Measurements from ENCODE around the gene PGK1.

The PGK1 gene

GRCh38 chrX:78125148-78125547, 21.1 kb downstream of the PGK1 start:
- no peak for TF ChIP-seq FOXP2 (optimal IDR thresholded peaks at IDR 0.05; ENCODE audit: borderline replicate concordance, extremely low read depth, extremely low read length, insufficient read depth)
- TF ChIP-seq POLR2AphosphoS5 (IDR thresholded peaks at IDR 0.05; ENCODE audit: low read depth, low read length): no peak
- no peak for TF ChIP-seq REST (IDR thresholded peaks at IDR 0.05; ENCODE audit: insufficient read depth in 1 of 2, low read depth in 2 of 2, low read length in 2 of 2)
- TF ChIP-seq SIN3A (IDR thresholded peaks at IDR 0.05; ENCODE audit: borderline replicate concordance, insufficient read depth, low read length): no peak
- TF ChIP-seq TAF1 (IDR thresholded peaks at IDR 0.05; ENCODE audit: borderline replicate concordance, insufficient read depth, low read length): no peak

- TF ChIP-seq POLR2AphosphoS5 (IDR thresholded peaks at IDR 0.05; ENCODE audit: low read depth, low read length) (no peak), SIN3A (IDR thresholded peaks at IDR 0.05; ENCODE audit: borderline replicate concordance, insufficient read depth, low read length) (no peak), TAF1 (IDR thresholded peaks at IDR 0.05; ENCODE audit: borderline replicate concordance, insufficient read depth, low read length) (no peak), FOXP2 (optimal IDR thresholded peaks at IDR 0.05; ENCODE audit: borderline replicate concordance, extremely low read depth, extremely low read length, insufficient read depth) (no peak), REST (IDR thresholded peaks at IDR 0.05; ENCODE audit: insufficient read depth in 1 of 2, low read depth in 2 of 2, low read length in 2 of 2) (no peak)
Measured at GRCh38 chrX:78129714-78130113, 25.7 kb downstream of the PGK1 start.

GRCh38 chrX:78130396-78130795, 26.3 kb downstream of the PGK1 start:
- no peak for TF ChIP-seq REST (IDR thresholded peaks at IDR 0.05; ENCODE audit: insufficient read depth in 1 of 2, low read depth in 2 of 2, low read length in 2 of 2)
- no peak for TF ChIP-seq SIN3A (IDR thresholded peaks at IDR 0.05; ENCODE audit: borderline replicate concordance, insufficient read depth, low read length)
- no peak for TF ChIP-seq TAF1 (IDR thresholded peaks at IDR 0.05; ENCODE audit: borderline replicate concordance, insufficient read depth, low read length)
- TF ChIP-seq FOXP2 (optimal IDR thresholded peaks at IDR 0.05; ENCODE audit: borderline replicate concordance, extremely low read depth, extremely low read length, insufficient read depth): no peak
- no peak for TF ChIP-seq POLR2AphosphoS5 (IDR thresholded peaks at IDR 0.05; ENCODE audit: low read depth, low read length)

- TF ChIP-seq POLR2AphosphoS5 (IDR thresholded peaks at IDR 0.05; ENCODE audit: low read depth, low read length) (no peak), SIN3A (IDR thresholded peaks at IDR 0.05; ENCODE audit: borderline replicate concordance, insufficient read depth, low read length) (no peak)
Measured at GRCh38 chrX:78131117-78131516, 27.1 kb downstream of the PGK1 start.

GRCh38 chrX:78133238-78133960, 29.4 kb downstream of the PGK1 start:
- TF ChIP-seq SIN3A (IDR thresholded peaks at IDR 0.05; ENCODE audit: borderline replicate concordance, insufficient read depth, low read length): no peak
- TF ChIP-seq TAF1 (IDR thresholded peaks at IDR 0.05; ENCODE audit: borderline replicate concordance, insufficient read depth, low read length): no peak
- no peak; the same call in 1 of the 2 replicates for TF ChIP-seq POLR2AphosphoS5 (IDR thresholded peaks at IDR 0.05; ENCODE audit: low read depth, low read length)
- no peak for TF ChIP-seq FOXP2 (optimal IDR thresholded peaks at IDR 0.05; ENCODE audit: borderline replicate concordance, extremely low read depth, extremely low read length, insufficient read depth)
- no peak for TF ChIP-seq REST (IDR thresholded peaks at IDR 0.05; ENCODE audit: insufficient read depth in 1 of 2, low read depth in 2 of 2, low read length in 2 of 2)
